Activated naive CD4-positive, alpha-beta T cell treated with anti-CD3 and anti-CD28 coated beads, Interleukin-2, amount 50 U/mL, for 24 hours (primary cell): ENCODE measurements around the gene TSNAXIP1.

Experiments used
- H3K27ac Mint-ChIP-seq: one replicate; pipeline ENCODE4 v1.8.0; 2021; ENCODE audit warnings: mild to moderate bottlenecking, mixed read lengths
- H3K27me3 Mint-ChIP-seq: one replicate; pipeline ENCODE4 v1.8.0; 2021; ENCODE audit warnings: mixed read lengths
- H3K36me3 Mint-ChIP-seq: one replicate; pipeline ENCODE4 v1.8.0; 2021; ENCODE audit warnings: mixed read lengths
- H3K4me1 Mint-ChIP-seq: one replicate; pipeline ENCODE4 v1.8.0; 2021; ENCODE audit warnings: mixed read lengths
- H3K4me3 Mint-ChIP-seq: one replicate; pipeline ENCODE4 v1.8.0; 2021; ENCODE audit warnings: mild to moderate bottlenecking, mixed read lengths
- H3K9me3 Mint-ChIP-seq: one replicate; pipeline ENCODE4 v1.8.0; 2021; ENCODE audit warnings: mixed read lengths

The TSNAXIP1 gene

GRCh38 chr16:67774457-67774853 lies 32.2 kb upstream of the TSNAXIP1 start:
- no peak overlapping the region for H3K27ac Mint-ChIP-seq
- H3K36me3 Mint-ChIP-seq: peaks cover 14% of the 10 kb centered on the region
- no peaks in the 10 kb centered on the region for H3K27me3 Mint-ChIP-seq
- no peak overlapping the region for H3K4me3 Mint-ChIP-seq
- peaks cover 18% of the 10 kb centered on the region for H3K4me1 Mint-ChIP-seq
- no peaks in the 10 kb centered on the region for H3K9me3 Mint-ChIP-seq

GRCh38 chr16:67775273-67775672 lies 31.4 kb upstream of the TSNAXIP1 start:
- Mint-ChIP-seq H3K27me3 (no peaks in the 10 kb centered on the region), H3K36me3 (peaks cover 10% of the 10 kb centered on the region), H3K4me3 (no peak overlapping the region), H3K9me3 (no peaks in the 10 kb centered on the region), H3K27ac (no peak overlapping the region), H3K4me1 (peaks cover 26% of the 10 kb centered on the region)

DNA sequence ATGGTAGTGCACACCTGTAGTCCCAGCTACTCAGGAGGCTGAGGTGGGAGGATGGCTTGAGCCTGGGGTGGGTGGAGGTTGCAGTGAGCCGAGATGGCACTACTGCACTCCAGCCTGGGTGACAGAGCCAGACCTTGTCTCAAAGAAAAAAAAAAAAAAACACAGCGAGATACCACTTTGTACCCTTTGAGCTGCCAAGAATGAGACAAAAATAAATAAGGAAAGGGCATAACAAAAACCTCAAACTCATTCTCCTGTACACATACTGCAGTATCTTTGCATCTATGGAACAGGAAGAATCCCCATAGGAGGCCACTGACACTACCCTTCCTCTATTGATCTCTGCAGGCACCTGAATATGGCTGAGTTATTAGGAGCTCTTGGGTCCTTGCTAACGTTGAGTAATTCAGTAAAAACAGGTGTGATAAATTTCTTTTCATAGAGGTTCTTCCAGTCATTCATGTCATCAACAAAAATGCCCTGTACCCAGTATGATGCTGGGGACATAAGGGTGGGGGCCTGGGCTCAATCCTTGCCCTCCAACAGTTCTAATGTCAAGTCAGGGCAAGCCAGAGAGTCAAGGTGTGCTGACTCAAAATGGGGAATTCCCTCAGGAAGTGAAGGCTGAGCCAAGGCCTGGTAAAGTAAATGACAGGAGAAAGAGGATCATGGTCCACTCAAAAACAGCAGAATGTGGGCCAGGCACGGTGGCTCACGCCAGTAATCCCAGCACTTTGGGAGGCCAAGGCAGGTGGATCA lies 27.3 kb upstream of the TSNAXIP1 start:
- Mint-ChIP-seq H3K27ac (no peak overlapping the region), H3K4me3 (no peak overlapping the region), H3K36me3 (peaks cover 4% of the 10 kb centered on the region), H3K9me3 (no peaks in the 10 kb centered on the region), H3K27me3 (no peaks in the 10 kb centered on the region), H3K4me1 (peaks cover 38% of the 10 kb centered on the region)

GRCh38 chr16:67780847-67781564 lies 25.7 kb upstream of the TSNAXIP1 start:
- H3K4me3 Mint-ChIP-seq: peak overlapping the region; percentile 30
- H3K27ac Mint-ChIP-seq: peak overlapping the region; percentile 80
- peaks cover 34% of the 10 kb centered on the region for H3K4me1 Mint-ChIP-seq
- no peaks in the 10 kb centered on the region for H3K27me3 Mint-ChIP-seq
- H3K36me3 Mint-ChIP-seq: peaks cover 4% of the 10 kb centered on the region
- H3K9me3 Mint-ChIP-seq: no peaks in the 10 kb centered on the region

DNA sequence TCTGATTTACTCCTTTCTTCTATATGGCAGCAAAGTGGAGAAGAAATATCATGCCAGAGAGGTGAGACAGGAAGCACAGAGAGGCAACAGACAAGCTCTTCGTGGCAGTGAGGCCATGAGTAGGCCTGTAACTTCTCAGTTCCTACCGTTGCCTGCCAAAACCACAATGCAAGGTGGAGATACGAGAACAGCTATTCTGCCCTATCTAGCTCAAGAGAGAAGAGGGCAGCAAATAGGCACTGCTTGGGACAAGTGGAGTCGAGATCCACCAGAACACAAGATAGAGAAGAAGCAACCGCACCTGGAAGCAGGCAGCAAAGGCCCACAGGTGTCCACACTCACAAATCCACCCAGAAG lies 25.1 kb upstream of the TSNAXIP1 start:
- H3K9me3 Mint-ChIP-seq: no peaks in the 10 kb centered on the region
- H3K4me1 Mint-ChIP-seq: peaks cover 37% of the 10 kb centered on the region
- H3K36me3 Mint-ChIP-seq: peaks cover 4% of the 10 kb centered on the region
- no peaks in the 10 kb centered on the region for H3K27me3 Mint-ChIP-seq
- peak overlapping the region; percentile 30 for H3K4me3 Mint-ChIP-seq
- peak overlapping the region; percentile 80 for H3K27ac Mint-ChIP-seq

DNA sequence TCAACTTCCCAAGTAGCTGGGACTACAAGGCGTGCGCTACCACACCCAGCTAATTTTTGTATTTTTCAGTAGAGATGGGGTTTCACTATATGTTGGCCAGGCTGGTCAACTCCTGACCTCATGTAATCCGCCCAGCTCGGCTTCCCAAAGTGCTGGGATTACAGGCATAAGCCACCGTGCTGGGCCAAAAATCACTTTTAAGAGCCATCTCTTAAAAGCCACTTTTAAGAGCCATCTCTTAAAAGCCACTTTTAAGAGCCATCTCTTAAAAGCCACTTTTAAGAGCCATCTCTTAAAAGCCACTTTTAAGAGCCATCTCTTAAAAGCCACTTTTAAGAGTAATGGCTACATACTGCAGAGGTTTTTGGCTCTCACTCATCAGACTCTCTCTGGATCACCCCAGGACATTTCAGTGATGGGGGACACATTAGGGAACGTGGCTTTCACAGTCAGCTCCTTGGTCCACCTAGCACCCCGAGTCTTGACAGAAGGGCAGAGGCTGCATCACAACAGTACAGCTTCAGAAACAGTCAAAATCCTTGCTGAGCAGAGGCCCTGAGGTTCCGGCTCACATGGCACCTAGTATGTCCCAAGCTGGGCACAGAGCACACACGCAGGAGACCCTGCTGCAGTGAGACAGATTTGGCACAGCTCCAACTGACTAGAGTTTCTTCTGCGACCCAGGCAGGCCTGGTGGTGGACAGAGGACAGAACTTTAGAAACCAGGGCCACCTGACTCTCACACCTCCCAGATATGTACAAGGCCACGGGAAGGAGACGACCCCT lies 23.9 kb upstream of the TSNAXIP1 start:
- Mint-ChIP-seq H3K4me1 (peaks cover 36% of the 10 kb centered on the region), H3K36me3 (peaks cover 3% of the 10 kb centered on the region), H3K27ac (no peak overlapping the region), H3K27me3 (no peaks in the 10 kb centered on the region), H3K4me3 (no peak overlapping the region), H3K9me3 (no peaks in the 10 kb centered on the region)

DNA sequence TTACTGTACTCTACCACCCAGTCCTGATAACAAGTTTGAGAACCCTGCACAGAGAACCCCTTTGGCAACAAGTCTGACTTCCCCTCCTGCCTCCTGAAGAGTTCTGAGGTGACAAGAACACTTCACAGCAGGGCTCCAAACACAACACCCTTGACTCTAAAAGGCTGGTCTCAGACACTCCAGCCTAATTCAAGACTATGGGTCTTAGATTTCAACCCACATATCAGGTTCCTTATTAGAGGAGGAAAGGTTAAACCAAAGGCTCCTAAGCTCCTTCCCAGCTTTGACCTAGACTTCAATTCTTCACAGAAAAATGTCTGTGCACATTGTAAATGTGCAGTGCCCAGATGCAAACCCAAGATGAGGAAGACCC lies 23.4 kb upstream of the TSNAXIP1 start:
- Mint-ChIP-seq H3K4me1 (peaks cover 36% of the 10 kb centered on the region), H3K9me3 (no peaks in the 10 kb centered on the region), H3K27me3 (no peaks in the 10 kb centered on the region), H3K4me3 (no peak overlapping the region), H3K27ac (no peak overlapping the region), H3K36me3 (peaks cover 3% of the 10 kb centered on the region)

- Mint-ChIP-seq H3K27ac (no peak overlapping the region), H3K4me3 (no peak overlapping the region), H3K27me3 (no peaks in the 10 kb centered on the region), H3K9me3 (no peaks in the 10 kb centered on the region), H3K36me3 (peaks cover 2% of the 10 kb centered on the region), H3K4me1 (peaks cover 21% of the 10 kb centered on the region)
Measured at GRCh38 chr16:67786491-67786890, 20.2 kb upstream of the TSNAXIP1 start.

GRCh38 chr16:67790071-67790470 lies 16.6 kb upstream of the TSNAXIP1 start:
- Mint-ChIP-seq H3K4me1 (peaks cover 13% of the 10 kb centered on the region), H3K4me3 (no peak overlapping the region), H3K9me3 (no peaks in the 10 kb centered on the region), H3K36me3 (peaks cover 2% of the 10 kb centered on the region), H3K27me3 (no peaks in the 10 kb centered on the region), H3K27ac (no peak overlapping the region)

DNA sequence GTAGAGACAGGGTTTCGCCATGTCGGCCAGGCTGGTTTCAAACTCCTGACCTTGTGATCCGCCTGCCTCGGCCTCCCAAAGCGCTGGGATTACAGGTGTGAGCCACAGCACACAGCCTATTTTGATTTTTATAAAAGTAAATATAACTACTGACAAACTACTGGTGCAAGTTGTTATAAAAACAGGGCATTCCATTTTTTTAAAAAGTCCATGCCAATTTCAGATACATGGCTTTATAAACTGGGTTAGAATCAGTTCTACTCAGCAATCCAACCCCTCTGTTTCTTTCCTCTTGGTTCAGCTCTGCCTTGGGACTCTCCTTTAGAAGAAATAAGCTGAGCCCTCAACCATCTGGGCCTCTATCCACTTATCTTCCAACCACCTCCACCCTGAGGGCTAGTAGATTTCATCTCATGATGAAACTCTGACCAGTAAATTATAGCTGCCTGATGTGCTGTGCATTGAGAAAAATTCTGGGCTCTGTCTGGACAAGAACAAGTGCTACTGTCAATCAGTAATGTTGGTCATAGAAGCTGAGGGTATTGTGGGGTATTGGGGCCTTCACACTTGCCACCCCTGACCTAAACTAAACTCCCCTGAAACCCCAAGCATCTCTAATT lies 10.5 kb upstream of the TSNAXIP1 start:
- Mint-ChIP-seq H3K9me3 (no peaks in the 10 kb centered on the region), H3K36me3 (peaks cover 10% of the 10 kb centered on the region), H3K4me3 (no peak overlapping the region), H3K4me1 (peaks cover 38% of the 10 kb centered on the region), H3K27me3 (no peaks in the 10 kb centered on the region), H3K27ac (peak overlapping the region; percentile 2)

- H3K9me3 Mint-ChIP-seq: no peaks in the 10 kb centered on the region
- peaks cover 75% of the 10 kb centered on the region for H3K4me1 Mint-ChIP-seq
- peaks cover 14% of the 10 kb centered on the region for H3K36me3 Mint-ChIP-seq
- peak overlapping the region; percentile 41 for H3K27ac Mint-ChIP-seq
- H3K4me3 Mint-ChIP-seq: peak overlapping the region; percentile 19
- no peaks in the 10 kb centered on the region for H3K27me3 Mint-ChIP-seq
Measured at GRCh38 chr16:67800338-67800926, 6.3 kb upstream of the TSNAXIP1 start.

DNA sequence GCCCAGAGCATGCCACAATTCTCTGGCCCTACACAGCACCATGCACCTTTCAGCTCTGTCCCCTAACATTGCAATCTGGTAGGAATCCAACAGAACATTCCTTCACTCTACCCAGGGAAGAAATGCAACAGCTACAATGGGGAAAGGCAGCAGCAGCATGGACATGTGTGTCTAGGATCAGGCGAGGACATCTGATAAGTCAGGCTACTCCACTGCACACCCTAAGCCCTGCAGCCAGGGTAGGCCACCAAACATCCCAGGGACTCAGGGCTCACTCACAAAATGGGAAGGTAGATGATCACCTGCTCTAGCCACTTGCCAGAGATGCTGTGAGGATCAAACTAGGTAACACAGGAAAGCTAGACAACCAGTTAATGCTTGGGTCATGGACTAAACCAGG lies 5.4 kb upstream of the TSNAXIP1 start:
- Mint-ChIP-seq H3K36me3 (peaks cover 14% of the 10 kb centered on the region), H3K27me3 (no peaks in the 10 kb centered on the region), H3K9me3 (no peaks in the 10 kb centered on the region), H3K4me3 (peak overlapping the region; percentile 44), H3K27ac (peak overlapping the region; percentile 46), H3K4me1 (peaks cover 77% of the 10 kb centered on the region)

DNA sequence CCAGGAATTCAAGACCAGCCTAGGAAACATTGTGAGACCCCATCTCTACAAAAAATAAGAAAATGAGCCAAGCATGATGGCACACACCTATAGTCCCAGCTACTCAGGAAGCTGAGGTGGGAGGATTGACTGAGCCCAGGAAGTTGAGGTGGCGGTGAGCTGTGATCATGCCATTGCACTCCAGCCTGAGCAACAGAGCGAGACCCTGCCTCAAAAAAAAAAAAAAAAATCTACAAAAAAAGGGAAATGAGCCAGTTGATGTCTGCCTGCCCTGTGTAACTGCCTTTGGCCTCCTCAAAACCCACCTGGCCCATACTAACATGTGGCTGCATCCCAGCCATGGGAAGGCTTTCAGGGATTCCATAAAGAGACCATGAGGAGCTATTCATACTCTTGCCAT lies 4.8 kb upstream of the TSNAXIP1 start:
- Mint-ChIP-seq H3K27ac (no peak overlapping the region), H3K27me3 (no peaks in the 10 kb centered on the region), H3K4me1 (peaks cover 71% of the 10 kb centered on the region), H3K9me3 (no peaks in the 10 kb centered on the region), H3K4me3 (peak overlapping the region; percentile 44), H3K36me3 (peaks cover 11% of the 10 kb centered on the region)

DNA sequence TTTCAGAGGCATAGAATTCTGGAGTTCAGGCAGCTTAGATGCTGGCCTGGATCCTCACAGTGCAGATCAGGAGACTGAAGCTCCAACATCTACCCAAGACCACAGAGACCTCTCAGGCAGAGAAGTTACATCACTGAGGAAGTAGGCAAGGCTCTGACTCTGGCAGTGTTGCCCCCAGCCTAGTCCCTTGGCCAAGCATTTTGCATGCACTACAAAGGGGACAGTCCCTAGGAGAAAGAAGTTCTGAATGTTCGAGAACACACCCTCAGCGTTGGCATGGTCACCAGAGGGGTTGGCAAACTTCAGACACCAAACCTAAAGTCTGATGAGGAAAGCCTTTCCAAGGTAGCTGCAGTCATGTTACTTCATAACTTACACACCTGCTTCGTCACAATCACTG lies 2.8 kb upstream of the TSNAXIP1 start:
- Mint-ChIP-seq H3K4me1 (peaks cover 58% of the 10 kb centered on the region), H3K4me3 (peak overlapping the region; percentile 59), H3K9me3 (no peaks in the 10 kb centered on the region), H3K36me3 (peaks cover 7% of the 10 kb centered on the region), H3K27ac (peak overlapping the region; percentile 8), H3K27me3 (no peaks in the 10 kb centered on the region)

DNA sequence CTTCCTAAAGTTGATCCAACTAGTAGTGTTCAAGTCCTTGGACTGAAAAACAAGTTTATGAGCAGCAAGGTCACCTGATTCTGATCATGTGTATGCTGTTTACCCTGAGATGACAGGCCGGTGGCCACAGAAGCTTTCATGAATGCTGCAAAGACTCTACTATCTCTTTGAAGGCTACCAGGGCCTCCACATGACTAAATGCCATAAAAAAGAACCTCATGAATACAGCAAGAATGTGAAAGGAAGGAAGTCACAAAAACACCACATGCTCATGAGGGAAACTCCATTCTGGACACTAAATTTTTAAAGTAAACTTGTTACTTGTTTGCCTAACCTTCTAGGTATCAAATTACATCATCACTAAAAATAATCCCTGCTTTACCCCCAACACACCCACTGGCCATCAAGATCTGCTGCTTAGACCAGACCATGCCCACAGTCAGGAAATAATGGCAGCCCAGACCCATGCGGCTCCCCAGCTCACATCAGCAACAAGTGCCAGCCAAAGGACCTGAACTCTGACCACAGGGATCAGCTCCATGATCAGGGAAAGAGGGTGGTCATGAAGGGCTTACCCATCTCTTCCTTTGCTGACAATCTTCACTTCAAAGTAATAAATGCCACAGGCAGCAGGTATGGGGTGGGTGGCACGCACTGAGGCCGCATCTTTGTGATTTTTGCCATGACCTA lies 1.7 kb upstream of the TSNAXIP1 start:
- H3K4me3 Mint-ChIP-seq: peak overlapping the region; percentile 93
- H3K36me3 Mint-ChIP-seq: peaks cover 7% of the 10 kb centered on the region
- H3K27ac Mint-ChIP-seq: no peak overlapping the region
- H3K4me1 Mint-ChIP-seq: peaks cover 52% of the 10 kb centered on the region
- H3K27me3 Mint-ChIP-seq: no peaks in the 10 kb centered on the region
- H3K9me3 Mint-ChIP-seq: no peaks in the 10 kb centered on the region
